ENCODE measurements around the gene NLRC3.
"Not testable (repeated sequence)": the region's sequence is repeated elsewhere in the genome, so short reads cannot be mapped to it uniquely, and the experiment has no call there.

Gene NLRC3

DNA sequence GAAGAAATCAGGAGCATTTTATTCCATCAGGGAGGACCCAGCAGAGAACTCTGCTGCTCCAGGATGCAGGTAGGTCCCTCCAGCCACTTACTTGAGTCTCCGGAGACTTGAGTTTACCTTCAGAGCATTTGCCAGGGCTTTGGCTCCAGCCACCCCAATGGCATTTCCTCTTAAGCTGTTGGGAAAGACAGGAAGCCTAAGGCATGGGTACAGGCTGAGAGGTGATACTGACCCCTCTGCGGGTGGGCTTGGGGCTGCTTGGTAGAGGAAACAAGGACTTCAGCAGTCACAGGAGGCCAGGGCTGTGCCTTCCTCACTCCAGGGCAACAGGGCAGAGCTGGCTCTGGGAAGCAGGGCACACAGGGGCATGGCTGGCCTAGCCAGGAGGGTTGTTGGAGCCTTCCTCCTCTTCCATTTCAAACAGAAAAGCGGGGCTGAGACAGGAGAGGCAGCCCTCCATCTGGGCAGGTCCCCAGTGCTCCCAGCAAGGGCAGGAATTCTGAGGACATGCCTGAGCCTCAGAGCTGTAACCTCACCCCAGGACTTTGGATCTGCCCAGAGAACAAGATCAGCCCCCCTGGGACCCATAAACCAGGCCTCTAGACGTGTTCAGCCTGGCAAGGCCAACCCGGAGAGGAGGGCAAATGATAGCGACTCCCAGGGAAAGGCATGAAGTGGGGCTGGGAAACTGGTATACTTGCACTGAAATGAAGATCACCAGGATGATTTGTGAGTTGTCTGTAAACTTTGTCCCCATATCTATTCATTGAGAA, 34.4 kb downstream of the NLRC3 start:
- no peak for DNase-seq

DNA sequence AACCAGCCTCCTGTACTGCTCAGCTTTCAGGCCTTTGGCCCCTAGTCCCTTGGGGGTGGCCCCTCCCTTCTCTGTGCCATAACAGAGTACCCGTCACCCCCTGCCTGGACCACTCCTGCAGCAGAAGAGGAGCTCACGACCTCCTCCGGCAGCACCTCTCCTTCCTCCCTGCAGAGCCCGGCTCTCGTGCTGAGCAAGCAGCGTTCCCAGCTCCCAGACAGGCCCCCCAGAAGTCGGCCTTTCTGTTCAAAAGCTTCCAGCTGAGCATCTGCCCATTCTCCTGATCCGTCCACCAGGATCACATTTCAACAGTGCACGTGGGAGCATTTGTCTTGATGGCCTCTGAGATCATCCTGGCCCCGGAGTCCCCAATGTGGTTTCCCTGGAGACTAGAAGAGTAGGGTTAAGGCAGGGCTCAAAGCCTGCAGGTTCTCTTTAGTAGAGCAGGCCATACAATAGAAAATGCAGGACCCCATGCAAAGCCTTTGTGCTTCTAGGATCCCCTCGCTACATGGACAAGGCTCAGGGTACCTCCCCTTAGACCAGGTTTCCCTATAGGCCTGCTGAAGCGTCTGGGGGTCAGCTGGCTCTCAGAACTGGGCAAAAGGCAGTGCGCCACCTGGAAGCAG, 35.6 kb downstream of the NLRC3 start:
- no peak for DNase-seq

DNA sequence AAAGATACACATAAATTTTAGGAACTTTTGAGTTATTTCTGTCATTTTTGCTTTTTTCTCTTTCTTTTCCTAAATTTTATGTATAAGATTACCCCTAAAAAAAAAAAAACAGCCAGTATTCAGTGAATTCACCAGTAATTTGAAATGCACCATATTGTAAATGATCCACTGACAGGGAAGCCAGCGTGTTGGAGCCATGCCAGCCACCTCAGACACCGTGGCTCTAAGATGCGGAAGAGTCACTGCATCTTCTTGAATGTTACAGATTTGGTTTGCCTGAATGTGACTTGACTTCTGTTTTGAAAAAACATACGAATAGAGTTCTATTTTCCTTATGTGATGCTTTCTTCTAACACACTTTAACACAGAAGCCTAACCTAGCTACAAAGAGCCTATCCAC, 39.0 kb downstream of the NLRC3 start:
- no peak for DNase-seq

DNA sequence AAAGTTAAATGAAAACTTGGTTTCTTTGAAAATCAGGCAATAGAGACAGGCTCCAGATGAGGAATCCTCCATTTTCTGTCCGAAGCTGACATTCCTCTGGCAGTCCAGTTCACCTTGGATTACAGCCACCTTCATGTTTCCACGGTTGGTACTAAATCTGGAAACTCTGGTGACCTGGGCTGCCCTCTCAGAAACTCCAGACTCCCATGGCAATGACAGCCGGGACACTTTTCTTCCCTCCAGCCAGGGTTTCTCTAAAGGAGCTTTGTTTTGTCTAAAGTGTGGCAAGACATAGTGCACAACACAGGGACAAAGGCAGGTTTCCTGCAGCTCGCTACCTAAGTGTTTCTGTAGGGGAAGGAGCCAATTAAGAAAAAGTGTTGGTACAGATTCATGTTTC, 40.4 kb downstream of the NLRC3 start:
- no peak for DNase-seq

DNA sequence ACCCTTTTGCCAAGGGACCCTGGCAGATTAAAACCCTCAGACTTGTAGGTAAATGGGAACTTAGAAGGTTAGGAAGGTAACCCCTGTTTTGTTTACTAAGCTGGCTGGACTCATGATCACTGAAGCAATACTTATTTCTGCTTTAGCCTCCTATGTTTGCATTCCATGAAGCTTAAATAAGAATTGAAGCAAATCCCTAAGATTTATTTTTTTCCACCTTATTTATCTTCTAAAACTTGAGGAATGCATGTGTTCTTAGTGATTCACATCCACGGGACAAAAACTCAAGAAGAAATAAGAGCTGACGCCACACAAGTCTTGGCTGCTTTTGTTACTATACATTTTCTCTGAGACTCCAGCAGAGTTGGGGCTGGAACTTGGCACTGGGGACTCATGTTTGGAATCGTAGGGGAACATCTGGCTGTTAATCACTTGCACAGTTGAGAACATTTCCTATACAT, 40.9 kb downstream of the NLRC3 start:
- no peak for DNase-seq

DNA sequence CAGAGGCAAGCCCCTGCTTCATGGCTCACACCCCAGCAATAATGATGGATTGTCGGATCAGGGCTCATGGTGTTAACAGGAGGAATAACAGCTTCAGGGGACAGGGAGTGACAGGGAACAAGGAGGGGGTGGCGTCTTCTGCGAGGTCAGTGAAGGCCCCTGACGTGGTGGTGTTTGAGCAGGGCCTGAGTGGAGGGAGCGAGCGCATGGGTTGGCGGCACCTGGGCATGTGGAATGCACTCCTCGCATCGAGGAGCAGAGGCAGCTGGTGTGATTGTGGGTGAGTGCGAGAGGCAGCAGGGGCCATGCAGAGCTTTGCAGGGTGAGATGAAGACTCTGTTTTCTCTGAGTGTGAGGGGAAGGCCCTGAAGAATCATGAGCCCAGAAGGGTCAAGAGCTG, 43.1 kb downstream of the NLRC3 start:
- no peak for DNase-seq

DNA sequence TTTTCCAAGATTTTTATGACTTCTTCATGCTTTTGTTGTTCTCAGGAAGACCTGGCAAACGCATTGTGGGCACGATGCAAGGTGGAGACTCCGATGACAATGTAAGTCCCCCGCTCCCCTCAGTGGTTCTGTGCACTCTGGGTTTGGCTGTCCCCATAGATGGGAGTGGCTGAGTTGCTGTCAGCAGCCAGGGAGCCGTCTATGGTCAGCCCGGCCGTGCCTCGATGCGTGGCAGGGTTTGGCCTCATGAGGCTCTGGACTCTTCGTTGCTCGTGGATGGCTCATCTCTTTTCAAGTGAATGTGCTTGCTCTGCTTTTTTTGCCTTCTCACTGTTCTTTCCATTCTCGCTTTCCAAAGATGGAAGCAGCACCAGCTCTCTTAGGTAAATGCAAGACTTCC, 44.5 kb downstream of the NLRC3 start:
- no peak for DNase-seq

DNA sequence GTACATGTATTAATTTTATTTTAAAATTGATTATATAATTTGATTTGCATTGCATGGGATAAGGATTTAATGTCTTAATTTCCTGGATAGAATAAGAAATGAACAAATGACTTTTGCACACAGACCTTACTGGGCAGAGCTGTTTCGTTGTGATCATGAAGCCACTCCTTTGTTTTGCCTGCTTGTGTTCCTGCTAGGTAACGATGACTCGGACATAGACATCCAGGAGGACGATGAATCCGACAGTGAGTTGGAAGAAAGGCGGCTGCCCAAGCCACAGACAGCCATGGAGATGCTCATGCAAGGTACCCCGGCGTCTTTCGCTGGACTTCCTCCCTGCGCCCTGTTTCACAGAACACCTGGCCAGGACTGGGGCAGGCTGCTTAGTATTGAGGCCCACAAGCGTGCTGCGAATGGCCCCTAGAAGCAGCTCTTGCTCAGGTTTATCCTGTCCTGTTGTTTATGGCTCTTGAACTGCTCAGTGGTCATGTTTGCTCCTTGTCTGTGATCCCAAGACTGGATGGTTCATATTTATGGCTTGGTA, 46.8 kb downstream of the NLRC3 start:
- no peak for DNase-seq

DNA sequence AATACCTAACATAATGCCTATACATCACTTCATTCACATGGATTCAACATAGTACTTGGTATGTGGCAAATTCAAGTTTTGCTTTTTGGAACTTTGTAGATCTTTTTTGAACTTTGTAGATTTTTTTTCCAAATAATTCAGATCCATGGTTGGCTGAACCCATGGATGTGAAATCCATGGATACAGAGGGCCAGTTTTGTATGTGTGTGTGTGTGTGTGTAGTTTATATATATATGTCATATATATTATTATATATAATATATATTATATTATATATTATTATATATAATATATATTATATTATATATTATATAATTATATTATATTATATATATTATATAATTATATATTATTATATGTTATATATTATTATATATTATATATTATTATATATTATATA, 48.0 kb downstream of the NLRC3 start:
- DNase-seq: no peak

DNA sequence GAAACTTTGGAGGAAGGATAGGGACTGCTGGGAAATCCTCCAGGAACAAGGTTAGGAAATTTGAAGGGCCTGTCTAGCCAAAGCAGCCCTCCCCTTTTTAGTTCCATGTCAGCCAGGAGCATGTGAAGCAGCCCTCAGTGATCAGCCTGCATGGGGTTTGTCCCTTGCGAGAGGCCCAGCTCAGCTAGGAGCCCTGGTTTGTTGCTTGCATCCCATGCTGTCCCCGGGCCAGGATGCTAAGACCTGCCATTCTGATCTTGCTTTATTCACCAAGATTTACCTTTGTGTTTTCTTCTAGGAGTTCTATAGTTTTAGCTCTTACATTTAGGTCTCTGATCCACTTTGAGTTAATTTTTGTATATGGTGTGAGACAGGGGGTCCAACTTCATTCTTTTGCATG, 48.8 kb downstream of the NLRC3 start:
- DNase-seq: no peak

DNA sequence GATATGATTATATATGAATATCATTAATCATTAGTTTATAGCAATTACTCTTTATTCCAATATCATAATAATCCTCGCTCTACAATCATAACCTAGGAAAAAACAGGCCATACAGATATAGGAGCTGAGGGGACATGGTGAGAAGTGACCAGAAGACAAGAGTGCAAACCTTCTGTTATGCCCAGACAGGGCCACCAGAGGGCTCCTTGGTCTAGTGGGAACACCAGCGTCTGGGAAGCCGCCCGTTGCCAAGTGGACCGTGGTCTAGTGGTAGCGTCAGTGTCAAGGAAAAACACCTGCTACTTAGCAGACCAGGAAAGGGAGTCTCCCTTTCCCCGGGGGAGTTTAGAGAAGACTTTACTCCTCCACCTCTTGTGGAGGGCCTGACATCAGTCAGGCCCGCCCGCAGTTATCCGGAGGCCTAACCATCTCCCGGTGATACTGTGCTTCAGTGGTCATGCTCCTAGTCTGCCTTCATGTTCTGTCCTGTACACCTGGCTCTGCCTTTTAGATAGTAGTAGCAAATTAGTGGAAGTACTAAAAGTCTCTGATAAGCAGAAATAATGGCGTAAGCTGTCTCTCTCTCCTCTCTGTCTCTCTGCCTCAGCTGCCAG, 49.9 kb downstream of the NLRC3 start:
- DNase-seq: not testable (repeated sequence)

DNA sequence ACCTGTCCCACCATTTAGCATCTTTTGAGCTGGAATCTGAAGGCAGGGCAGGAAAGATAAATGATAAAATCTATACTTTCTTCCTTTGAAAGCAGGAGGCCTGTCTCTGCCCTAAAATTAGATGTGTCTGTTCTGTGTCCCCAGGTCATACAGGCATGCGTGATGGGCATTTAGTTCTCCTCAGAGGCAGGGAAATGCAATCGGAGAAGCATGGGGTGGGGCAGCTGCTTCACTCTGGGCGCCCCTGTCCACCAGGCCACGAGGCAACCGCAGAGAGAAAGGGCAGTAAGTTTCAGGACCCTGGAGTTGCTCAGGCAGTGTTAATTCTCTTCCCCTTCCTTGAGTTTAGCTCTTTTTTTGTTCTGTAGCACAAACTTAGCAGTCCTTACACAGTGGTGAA, 51.3 kb downstream of the NLRC3 start:
- no peak for DNase-seq

DNA sequence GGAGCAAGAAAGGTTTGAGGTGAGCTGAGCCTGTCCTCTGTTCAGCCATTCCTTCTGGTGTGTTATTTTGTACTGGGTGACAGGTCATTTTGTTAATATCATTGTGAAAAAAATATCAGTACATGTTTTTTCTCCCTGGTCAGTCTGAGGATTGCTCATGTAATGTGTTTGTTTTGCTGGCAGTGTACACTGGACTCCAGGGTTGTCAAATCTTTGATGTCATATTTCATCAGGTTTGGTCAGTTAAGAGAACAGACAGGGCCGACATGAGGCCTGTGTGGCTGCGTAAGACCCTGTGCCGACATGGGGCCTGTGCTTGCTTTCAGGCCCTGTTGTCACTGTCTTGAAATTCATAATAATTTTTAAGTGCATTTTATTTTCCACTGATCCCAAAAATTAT, 53.9 kb downstream of the NLRC3 start:
- no peak for DNase-seq

DNA sequence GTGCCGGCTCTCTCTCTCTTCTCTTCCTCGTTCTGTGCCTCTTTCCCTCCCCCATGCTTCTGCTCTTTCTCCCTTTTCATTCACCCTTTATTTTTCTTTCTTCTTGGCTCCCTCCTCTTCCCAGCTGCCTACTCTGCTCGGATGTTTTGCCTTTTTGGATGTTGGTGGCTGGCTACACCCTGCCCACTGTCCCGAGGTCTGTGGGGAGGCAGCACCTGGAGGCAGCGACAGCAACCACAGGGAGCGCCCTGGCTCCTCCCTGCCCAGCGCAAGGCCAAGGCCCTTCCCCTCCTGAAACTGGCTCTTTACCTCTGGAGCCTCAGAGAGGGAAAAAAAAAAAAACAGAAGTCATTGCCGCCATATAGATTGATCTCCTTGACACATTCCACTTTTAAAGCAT, 56.4 kb downstream of the NLRC3 start:
- DNase-seq: no peak

DNA sequence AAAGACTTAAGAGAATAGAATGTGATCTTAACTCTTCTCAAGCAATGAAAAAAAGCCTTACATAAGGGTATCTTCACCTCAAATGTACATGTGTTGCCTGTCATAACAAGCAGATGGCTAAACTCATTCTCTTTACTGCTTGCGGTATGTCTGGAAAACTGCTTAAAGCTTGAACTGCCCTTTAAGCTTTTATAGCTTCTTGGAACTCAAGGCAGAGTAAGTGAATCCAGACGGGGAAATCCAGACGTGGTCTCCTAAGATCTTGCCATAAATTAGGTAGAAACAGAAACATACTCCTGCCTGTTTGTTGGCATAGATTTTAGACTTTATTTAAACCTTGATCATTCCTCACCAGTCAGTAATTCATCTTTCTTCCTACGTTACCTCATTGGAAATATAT, 56.8 kb downstream of the NLRC3 start:
- DNase-seq: no peak

DNA sequence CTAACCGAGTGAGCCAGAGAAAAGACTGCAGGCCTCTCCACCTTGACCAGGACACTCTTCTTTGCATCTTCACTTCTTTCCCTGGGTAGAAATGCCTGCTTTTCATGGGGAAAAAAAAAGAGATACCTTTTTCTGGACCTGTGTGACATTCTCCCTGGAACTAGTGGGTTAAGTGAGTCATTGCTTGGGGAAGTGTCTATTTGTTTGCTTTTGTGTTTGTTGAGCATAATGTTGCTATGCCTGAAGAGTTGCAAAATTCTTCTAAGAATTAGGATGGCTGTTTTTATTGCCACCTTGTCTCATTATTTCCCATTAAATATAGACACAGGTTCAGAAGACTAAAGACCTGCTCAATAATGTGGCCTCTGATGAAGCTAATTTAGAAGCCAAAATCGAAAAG, 57.6 kb downstream of the NLRC3 start:
- no peak for DNase-seq

DNA sequence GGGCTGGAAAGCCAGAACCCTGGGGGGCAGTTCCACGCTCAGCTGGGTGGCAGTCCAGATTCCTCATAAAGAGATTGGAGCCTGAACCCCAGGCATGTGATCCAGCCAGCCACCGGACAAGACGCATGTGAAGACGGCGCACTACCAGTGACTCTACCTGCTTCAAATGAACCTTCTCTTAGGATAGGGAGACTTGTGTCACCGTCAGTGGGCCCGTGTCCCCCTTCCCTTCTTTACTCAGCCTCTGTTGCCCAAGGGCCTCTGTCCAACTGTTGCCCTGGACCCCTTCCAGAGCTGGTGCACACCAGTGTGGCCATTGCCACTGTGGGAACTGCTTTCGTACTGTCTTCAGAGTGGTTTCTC, 58.2 kb downstream of the NLRC3 start:
- DNase-seq: no peak

DNA sequence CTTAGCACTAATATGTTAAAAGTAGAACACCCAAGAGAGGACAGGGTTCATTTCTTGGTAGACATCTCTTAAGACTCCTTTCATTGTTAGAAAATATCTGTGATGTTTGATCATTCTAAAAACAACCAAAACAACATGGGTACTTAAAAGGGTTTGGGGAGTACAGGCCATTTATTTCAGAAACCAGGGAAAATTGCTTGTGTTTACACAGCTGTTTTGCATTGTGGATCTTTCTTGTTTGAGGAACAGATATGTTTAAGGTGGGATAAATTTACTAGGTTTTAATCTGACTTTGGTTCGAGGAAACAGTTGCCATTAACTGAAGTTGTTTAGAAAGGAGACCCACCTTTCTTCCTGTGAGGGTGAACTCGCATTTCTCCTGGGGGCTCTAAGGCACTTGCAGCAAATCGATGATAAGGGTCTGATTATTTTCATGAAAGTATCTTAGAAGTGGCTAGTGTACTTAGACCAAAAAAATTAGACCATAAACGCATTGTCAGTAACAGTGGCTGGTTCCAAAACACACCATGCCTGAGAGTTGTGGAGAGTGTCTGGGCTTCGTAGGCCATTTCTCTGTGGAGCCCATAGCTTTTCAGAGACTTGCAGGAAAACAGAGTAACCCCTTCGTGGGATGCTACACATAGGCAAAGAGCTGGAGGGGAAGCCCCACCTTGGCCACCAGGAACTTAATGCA, 58.8 kb downstream of the NLRC3 start:
- DNase-seq: no peak

DNA sequence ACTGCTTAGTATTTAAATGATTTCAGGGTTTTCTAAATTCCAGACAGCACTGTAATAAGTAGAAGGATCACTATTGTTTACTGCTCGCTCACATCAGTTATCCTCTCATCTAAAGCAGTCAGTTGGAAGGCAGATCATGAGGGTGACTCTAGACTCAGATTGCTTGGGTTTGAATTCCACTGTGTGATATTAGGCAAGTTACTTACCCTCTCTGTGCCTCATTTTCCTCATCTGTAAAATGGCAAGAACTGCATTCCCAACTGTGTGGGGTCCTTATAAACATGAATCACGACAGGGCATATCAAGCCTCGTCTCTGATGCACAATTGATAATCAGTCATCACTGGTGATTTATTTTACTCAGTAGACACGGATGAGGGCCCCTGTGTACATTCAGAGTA, 61.3 kb downstream of the NLRC3 start:
- DNase-seq: no peak

DNA sequence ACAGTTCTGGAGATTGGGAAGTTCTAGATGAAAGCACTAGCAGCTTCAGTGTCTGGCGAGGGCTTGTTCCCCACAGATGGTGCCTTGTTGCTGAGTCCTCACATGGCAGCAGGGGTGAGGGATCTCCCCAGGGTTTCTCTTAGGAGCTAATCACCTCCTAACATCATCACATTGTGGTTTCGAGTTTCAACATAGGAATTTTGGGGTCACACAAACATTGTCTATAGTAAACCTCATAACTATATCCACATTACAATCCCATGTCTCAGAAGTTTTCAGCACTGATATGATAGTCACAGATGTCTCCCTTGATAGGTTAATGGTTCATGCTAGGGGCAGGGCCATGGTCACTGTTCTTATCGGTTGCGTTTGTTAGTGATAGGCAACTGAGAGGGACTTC, 62.6 kb downstream of the NLRC3 start:
- no peak for DNase-seq

DNA sequence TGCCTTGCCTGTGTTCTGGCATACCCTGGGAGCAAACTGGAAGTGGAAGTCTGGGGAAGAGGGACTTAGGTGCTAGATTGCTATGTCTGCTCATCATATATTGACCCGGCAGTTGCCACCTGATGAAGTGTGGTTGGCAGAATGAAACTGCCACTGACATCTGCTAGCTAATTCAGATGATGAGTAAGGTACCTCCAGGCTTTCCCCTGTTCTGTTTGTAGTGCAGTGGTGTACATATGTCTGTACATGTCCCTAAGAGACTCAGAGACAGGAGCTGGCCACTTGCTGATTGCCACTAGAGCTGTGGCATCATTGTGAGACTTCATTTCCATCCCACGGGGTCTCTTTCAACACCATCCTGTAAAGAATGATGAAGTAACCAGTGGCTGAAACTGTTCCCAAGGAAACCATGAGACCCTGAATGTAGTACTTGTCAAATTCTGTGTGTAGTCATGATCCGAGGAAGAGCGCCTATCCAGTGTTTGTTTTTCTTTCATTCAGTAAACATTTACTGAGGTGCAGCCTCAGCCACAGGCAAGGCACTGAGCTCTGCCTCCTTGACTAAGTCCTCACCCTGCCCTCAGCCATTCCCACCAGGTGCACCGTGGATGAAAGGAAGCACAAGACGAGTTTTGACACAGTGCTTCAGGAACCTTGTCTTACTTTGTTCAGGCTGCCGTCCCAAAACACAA, 63.2 kb downstream of the NLRC3 start:
- DNase-seq: no peak

DNA sequence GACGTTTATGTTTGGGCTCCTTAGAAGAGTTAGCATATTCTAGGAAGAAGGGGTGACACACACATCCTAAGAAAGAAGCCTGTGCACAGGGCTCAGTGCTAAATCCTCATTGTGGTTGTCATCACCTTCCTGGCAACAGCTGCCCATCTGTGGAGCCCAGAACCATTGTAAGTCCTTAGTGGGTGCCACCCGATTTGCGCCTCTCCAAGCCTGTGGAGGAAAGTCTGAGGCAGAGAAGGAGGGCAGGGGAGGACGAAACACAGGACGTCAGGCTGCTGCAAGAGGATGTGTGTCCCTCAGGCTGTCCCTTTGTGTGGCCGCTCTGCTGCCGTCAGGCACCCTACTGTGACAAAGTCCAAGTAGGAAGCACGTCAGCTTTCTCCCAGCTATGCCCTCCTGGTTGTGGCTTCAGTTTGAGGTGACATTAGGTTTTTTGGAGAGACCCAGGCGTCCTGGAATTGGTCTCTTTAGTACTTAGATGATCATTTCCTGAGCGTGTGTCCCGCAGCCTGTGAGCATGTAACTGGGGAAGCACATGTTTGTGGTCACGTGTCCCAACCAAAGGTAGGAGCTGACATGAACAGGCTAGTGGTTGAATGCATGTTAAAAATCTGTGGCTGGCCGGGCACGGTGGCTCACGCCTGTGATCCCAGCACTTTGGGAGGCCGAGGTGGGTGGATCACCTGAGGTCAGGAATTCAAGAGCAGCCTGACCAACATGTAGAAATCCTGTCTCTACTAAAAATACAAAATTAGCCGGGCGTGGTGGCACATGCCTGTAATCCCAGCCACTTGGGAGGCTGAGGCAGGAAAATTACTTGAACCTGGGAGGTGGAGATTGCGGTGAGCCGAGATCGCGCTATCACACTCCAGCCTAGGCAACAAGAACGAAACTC, 65.7 kb downstream of the NLRC3 start:
- DNase-seq: no peak
